ENCODE results near the gene SLC25A48.

SLC25A48 gene

GRCh38 chr5:135859641-135860040 lies 25.2 kb downstream of the SLC25A48 start:
- DNase-seq: no peak

DNA sequence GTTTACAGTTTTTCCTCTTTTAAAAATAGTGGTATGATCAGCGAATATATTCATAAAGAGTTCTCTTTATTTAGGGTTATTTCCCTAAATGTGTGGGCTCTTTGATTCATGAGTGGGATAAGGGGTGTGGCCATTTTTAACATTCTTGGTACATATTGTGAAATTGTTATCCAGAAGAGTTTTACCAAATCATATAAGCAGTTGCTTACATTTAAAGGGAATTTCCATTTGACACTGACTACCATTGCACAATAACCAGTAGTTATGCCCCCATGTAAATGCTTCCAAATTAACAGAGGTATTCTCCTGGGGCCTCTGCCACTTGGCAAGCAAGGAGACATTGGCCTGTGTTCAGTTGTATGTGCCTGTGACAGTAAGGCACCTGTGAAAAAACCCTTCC lies 27.2 kb downstream of the SLC25A48 start:
- no peak for DNase-seq

DNA sequence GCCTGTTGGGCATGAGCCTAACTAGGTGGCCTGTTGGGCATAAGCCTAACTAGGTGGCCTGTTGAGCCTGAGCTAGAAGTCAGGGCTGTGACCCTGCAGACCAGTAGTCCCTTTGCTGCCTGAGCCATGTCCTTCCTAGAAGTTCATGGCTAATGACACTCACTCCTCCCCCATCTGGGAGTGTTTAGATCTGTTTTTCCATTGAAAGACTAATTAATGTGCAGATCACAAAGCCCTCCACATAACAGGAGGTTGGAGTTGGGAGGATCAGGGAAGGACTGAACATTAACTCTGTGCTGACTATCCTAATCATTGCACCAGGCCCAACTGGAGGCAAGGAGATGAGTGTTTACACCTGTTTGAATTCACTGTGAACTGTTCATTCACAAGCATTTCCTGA lies 27.6 kb downstream of the SLC25A48 start:
- DNase-seq: no peak

DNA sequence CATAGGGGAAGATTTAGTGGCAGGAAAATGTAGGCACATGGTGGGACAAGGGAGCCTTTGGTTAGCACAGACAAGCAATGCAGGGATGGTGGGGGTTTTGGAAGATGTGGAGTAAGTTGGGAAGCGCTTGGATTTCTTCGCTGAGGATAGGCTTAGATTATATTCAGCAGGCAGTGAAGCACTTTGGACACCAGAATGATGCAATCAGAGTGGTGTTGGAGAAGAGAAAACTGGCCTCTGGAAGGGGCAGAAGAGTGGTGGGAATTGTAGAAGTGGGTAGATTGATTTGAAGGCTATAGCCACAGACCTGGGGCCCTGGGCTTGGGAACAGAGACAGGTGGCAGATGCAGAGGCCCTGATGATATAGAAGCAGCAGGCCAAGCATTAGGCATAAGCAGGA lies 28.3 kb downstream of the SLC25A48 start:
- DNase-seq: no peak

DNA sequence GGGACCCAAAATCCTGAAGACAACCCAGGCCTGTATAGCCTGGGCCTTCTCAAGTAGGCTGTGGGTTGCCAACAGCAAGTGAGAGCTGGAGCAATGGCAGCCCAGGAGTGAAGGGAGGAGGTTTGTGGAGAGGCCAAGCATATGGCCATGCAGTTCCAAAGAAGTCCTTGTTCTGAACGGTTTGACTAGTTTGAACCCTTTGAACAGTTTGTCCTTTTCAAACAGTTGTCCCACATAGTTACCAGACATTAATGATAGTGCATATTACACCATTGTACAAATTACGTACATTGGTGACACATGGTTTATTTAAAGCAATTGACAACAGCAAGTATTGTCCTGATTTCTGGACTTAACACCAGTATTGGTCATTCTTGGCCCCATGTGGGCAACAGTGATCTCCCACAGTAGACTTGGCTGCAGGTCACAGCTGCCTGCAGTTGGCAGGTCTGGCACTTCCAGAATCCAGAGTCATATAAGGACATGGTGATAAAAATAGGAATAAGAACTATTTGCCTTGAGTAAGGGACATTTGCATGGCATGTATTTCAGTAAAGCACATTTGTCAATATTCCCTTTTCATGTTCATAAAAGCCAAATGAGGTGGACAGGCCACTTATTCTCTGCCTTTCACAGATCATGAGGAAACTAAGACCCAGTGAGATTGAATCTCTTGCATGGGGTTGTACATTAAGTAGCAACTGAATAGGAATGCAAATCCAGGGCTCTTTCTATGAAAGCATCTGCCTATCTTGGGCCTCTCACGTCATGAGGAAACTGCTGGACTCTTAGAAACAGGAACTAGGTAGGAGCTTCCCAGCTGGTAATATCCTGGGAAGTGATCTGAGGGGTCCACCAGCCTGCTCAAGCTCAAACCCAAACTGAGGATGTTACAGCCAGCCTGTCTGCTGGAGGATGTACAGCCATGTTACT lies 30.3 kb downstream of the SLC25A48 start:
- no peak for DNase-seq

DNA sequence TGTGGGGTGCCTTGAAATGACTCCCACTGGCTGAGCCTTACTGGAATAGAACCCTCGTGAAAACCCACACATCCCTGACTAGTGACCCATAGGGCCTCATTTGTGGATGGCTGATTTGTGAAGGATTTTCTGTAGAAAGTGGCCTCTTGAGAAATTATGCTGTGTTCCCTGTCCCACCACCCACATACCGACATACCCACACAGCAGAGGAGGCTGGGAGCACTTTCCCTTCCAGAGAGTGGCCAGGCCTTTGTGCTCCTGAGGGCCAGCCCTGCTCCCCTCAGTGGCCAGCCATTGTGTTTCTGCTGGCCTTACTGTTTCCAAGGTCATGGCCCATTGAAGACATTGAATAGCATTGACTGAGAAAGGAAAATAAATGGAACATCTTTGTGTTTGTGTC lies 31.6 kb downstream of the SLC25A48 start:
- no peak for DNase-seq

- no peak for DNase-seq
Observed at GRCh38 chr5:135867599-135867998, 33.1 kb downstream of the SLC25A48 start.

GRCh38 chr5:135868681-135869080 lies 34.2 kb downstream of the SLC25A48 start:
- DNase-seq: no peak

DNA sequence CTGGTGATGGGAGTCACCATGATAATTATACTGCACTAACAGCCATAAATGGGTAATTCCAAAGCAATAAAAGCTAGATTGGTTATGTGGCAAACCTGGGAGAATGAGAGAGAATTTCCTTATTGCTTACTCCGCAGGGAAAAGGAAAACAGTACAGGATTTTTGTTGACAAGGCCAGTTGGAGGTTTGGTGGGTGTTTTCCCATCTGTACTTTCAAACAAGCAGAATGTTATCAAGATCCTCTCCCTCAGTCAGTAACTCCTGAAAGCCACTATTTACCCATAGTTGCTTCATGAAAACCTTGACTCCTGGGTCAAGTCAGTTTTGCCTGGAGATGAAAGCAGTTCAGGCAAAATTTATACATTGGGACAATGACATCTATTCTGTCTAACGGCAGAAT lies 34.8 kb downstream of the SLC25A48 start:
- DNase-seq: no peak

- DNase-seq: no peak
Observed at GRCh38 chr5:135869935-135870334, 35.5 kb downstream of the SLC25A48 start.

DNA sequence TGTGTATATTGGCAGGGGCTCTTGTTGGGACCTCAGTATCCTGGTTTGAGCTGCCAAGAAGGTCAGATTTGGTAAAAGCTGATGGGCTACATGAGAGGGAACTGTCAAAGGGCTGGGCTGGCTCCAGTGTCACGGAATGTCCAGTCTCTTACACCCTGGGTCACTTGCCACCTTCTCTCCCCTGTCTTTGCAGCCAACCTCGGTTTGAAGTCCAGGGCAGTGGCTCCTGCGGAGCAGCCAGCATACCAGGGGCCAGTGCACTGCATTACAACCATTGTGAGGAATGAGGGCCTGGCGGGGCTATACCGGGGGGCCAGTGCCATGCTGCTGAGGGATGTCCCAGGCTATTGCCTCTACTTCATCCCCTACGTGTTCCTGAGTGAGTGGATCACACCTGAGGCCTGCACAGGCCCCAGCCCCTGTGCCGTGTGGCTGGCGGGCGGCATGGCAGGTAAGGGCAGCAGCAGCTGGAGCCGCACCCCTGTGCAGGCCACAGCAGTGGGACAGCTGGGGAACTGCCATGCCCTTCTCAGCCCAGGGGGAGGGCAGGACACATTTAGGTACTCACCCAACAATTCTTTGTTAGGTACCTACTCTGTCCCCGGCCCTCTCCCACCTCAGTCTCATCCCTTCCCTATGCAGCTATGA lies 36.9 kb downstream of the SLC25A48 start:
- no peak for DNase-seq

GRCh38 chr5:135873831-135874230 lies 39.4 kb downstream of the SLC25A48 start:
- no peak for DNase-seq

- no peak for DNase-seq
Observed at GRCh38 chr5:135874461-135874860, 40.0 kb downstream of the SLC25A48 start.

- DNase-seq: no peak
Observed at GRCh38 chr5:135875567-135875966, 41.1 kb downstream of the SLC25A48 start.

DNA sequence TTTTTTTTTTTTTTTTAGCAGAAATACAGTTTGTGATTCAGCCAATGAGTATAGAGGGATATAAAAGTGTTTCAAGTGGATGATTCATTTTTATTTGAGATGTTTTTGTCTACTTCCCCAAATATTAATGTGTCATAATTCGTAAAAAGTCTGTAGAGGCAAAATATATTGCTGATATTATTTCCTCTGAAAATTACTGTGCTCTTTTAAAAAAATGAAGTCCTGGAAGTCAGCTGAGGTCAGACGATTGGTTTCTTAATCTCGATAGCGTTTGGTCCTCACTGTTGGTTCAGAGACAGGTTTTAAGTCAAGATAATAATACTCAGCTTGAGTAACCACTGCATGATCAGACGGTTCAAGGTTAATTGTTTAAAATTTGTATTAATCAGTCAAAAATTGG lies 41.7 kb downstream of the SLC25A48 start:
- DNase-seq: no peak

- no peak for DNase-seq
Observed at GRCh38 chr5:135877570-135878155, 43.2 kb downstream of the SLC25A48 start.

GRCh38 chr5:135878156-135878620 lies 43.7 kb downstream of the SLC25A48 start:
- no peak for DNase-seq

- DNase-seq: no peak
Observed at GRCh38 chr5:135879591-135879990, 45.1 kb downstream of the SLC25A48 start.

GRCh38 chr5:135880278-135880677 lies 45.8 kb downstream of the SLC25A48 start:
- no peak for DNase-seq

DNA sequence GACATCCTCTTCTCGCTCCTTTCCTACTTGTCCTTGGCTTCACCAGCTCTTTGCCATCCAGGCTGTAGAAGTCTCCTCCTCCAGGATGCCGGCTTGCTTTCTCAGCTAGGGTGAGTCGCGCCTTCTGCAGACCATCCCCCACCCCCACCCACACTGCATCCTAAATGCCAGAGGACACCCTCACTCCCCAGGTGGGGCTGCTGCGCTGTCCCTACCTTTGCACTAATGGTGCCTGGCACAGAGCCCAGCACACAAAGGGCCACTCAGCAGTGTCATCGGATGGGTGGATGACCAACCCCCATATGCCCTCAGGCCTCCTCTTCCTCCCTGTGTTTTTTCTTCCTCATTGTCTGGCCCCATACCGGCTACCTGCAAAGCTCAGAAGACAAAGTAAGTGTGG lies 46.3 kb downstream of the SLC25A48 start:
- DNase-seq: peak; percentile 12

DNA sequence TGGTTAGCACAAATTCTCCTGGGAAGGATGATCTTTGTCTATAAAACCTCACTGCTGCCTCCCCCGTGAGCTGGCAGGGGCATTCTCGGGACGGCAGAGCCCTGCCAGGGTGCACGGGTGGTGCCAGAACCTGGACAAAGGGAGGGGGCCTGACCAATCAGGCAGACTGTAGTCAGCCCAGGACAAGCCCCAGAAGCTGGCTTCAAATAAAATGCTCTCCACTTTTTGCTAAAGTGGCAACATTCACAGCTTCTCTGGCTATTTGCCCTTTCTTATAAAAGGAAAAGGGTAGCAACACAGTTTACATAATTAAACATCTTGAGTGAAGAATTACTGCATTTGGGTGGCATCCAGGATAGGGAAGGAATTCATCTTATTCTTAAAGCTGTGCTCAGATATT lies 46.8 kb downstream of the SLC25A48 start:
- DNase-seq: no peak

GRCh38 chr5:135881819-135882218 lies 47.4 kb downstream of the SLC25A48 start:
- DNase-seq: no peak

- DNase-seq: no peak
Observed at GRCh38 chr5:135883026-135883425, 48.6 kb downstream of the SLC25A48 start.

DNA sequence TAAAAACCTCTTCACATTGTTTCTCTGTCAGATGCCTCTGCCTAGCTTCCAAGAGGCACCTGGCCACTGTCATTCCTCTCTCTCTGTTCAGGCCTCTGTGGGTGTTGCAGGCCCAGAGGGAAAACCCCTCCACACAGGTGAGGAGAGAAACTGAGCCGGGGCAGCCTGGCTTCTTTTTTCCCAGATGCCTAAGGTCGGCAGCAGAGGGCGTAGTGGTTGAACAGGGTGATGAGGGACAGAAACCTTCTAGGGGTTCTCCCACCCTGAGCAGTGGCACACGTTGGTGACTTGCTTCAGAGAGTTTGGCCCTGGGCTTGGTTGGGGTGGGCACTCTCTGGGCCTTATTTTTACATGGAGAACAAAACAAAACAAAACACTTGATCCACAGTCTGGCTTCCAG lies 49.0 kb downstream of the SLC25A48 start:
- DNase-seq: no peak
